ENCODE measurements around the gene CCNE1.

CCNE1 gene

DNA sequence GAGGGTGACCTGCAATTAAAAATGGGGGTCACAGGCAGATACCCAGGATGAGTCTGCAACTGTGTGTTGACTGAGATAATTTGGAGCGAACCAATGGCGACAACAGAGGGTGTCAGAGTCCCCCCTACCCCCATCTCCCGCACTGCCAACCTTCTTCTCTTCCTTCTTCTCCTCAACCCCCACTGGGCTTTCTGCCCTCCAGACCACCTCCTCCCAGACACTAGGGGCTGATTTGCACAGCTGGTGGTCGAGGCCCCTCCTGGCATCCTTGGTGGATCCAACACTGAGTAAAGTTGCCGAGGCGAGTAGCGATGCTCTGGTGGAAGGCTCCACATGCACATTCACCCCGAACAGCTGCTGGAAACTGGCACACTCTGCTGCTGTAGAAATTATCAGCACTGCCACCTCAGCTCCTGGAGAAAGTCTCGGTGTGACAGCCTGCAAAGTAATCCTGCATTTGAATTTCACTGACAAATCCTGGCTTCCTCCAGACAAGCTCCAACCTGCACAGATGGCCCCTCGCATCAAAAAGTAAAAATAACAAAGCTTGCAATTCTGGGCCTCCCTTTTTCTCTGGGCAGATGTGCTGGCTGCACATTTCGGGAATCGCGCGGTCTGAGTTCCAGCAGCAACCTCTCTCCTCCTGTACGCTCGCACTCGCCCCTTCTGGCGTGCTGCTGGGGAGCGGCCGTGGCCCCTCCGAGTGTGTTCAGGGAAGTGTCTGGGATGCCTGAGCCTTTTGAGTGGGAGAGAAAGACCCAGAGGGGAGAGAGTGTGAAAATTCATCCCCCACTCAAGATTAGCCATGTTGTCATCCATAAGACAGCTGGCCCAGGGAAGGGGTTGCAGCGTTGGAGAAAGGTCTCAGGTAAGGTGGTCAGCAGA lies 28.5 kb downstream of the CCNE1 start:
- Histone ChIP-seq H3K4me1 (ENCODE audit: control insufficient read depth, insufficient read depth, low read length) (peaks cover 1% of the 10 kb centered on the region), H3K9me3 (replicated peaks; ENCODE audit: low read length) (no peaks in the 10 kb centered on the region), H3K4me2 (ENCODE audit: low read length) (no peak overlapping the region), H3K9ac (ENCODE audit: low read depth, low read length) (no peak overlapping the region), H3K4me3 (ENCODE audit: low read length) (no peak overlapping the region), H3K36me3 (ENCODE audit: insufficient read depth, low read length) (no peaks in the 10 kb centered on the region), H3K27me3 (ENCODE audit: control insufficient read depth, insufficient read depth, low read length) (peaks cover 56% of the 10 kb centered on the region)

- peaks cover 7% of the 10 kb centered on the region for H3K4me1 ChIP-seq (ENCODE audit: control insufficient read depth, insufficient read depth, low read length)
- H3K27me3 ChIP-seq (ENCODE audit: control insufficient read depth, insufficient read depth, low read length) = peaks cover 53% of the 10 kb centered on the region
- H3K9me3 ChIP-seq (replicated peaks; ENCODE audit: low read length) = no peaks in the 10 kb centered on the region
- no peak overlapping the region for H3K4me3 ChIP-seq (ENCODE audit: low read length)
- no peak overlapping the region for H3K9ac ChIP-seq (ENCODE audit: low read depth, low read length)
- H3K4me2 ChIP-seq (ENCODE audit: low read length) = no peak overlapping the region
- no peaks in the 10 kb centered on the region for H3K36me3 ChIP-seq (ENCODE audit: insufficient read depth, low read length)
Measured at GRCh38 chr19:29841209-29841558, 29.4 kb downstream of the CCNE1 start.

- Histone ChIP-seq H3K36me3 (ENCODE audit: insufficient read depth, low read length) (no peaks in the 10 kb centered on the region), H3K9me3 (replicated peaks; ENCODE audit: low read length) (no peaks in the 10 kb centered on the region), H3K4me3 (ENCODE audit: low read length) (no peak overlapping the region), H3K4me2 (ENCODE audit: low read length) (no peak overlapping the region), H3K9ac (ENCODE audit: low read depth, low read length) (no peak overlapping the region), H3K4me1 (ENCODE audit: control insufficient read depth, insufficient read depth, low read length) (peaks cover 7% of the 10 kb centered on the region), H3K27me3 (ENCODE audit: control insufficient read depth, insufficient read depth, low read length) (peaks cover 53% of the 10 kb centered on the region)
Measured at GRCh38 chr19:29841559-29842367, 30.0 kb downstream of the CCNE1 start.

GRCh38 chr19:29842471-29843179 lies 30.8 kb downstream of the CCNE1 start:
- Histone ChIP-seq H3K9me3 (replicated peaks; ENCODE audit: low read length) (no peaks in the 10 kb centered on the region), H3K4me2 (ENCODE audit: low read length) (no peak overlapping the region), H3K9ac (ENCODE audit: low read depth, low read length) (no peak overlapping the region), H3K4me3 (ENCODE audit: low read length) (no peak overlapping the region), H3K36me3 (ENCODE audit: insufficient read depth, low read length) (no peaks in the 10 kb centered on the region), H3K27me3 (ENCODE audit: control insufficient read depth, insufficient read depth, low read length) (peaks cover 53% of the 10 kb centered on the region), H3K4me1 (ENCODE audit: control insufficient read depth, insufficient read depth, low read length) (peaks cover 7% of the 10 kb centered on the region)

- H3K4me3 ChIP-seq (ENCODE audit: low read length) = no peak overlapping the region
- H3K27me3 ChIP-seq (ENCODE audit: control insufficient read depth, insufficient read depth, low read length) = peaks cover 56% of the 10 kb centered on the region
- H3K9ac ChIP-seq (ENCODE audit: low read depth, low read length) = no peak overlapping the region
- no peak overlapping the region for H3K4me2 ChIP-seq (ENCODE audit: low read length)
- no peaks in the 10 kb centered on the region for H3K9me3 ChIP-seq (replicated peaks; ENCODE audit: low read length)
- H3K4me1 ChIP-seq (ENCODE audit: control insufficient read depth, insufficient read depth, low read length) = peaks cover 7% of the 10 kb centered on the region
- H3K36me3 ChIP-seq (ENCODE audit: insufficient read depth, low read length) = no peaks in the 10 kb centered on the region
Measured at GRCh38 chr19:29843180-29844051, 31.6 kb downstream of the CCNE1 start.

GRCh38 chr19:29844891-29845573 lies 33.2 kb downstream of the CCNE1 start:
- H3K9ac ChIP-seq (ENCODE audit: low read depth, low read length) = peak overlapping the region; percentile 67
- H3K27me3 ChIP-seq (ENCODE audit: control insufficient read depth, insufficient read depth, low read length) = peaks cover 57% of the 10 kb centered on the region
- H3K4me1 ChIP-seq (ENCODE audit: control insufficient read depth, insufficient read depth, low read length) = peaks cover 7% of the 10 kb centered on the region
- H3K9me3 ChIP-seq (replicated peaks; ENCODE audit: low read length) = no peaks in the 10 kb centered on the region
- peak overlapping the region; percentile 77 for H3K4me3 ChIP-seq (ENCODE audit: low read length)
- peak overlapping the region; percentile 96 for H3K4me2 ChIP-seq (ENCODE audit: low read length)
- H3K36me3 ChIP-seq (ENCODE audit: insufficient read depth, low read length) = no peaks in the 10 kb centered on the region

GRCh38 chr19:29845574-29846176 lies 33.9 kb downstream of the CCNE1 start:
- Histone ChIP-seq H3K9ac (ENCODE audit: low read depth, low read length) (peak overlapping the region; percentile 67), H3K4me2 (ENCODE audit: low read length) (peak overlapping the region; percentile 96), H3K36me3 (ENCODE audit: insufficient read depth, low read length) (no peaks in the 10 kb centered on the region), H3K9me3 (replicated peaks; ENCODE audit: low read length) (no peaks in the 10 kb centered on the region), H3K27me3 (ENCODE audit: control insufficient read depth, insufficient read depth, low read length) (peaks cover 50% of the 10 kb centered on the region), H3K4me3 (ENCODE audit: low read length) (peak overlapping the region; percentile 77), H3K4me1 (ENCODE audit: control insufficient read depth, insufficient read depth, low read length) (peaks cover 7% of the 10 kb centered on the region)

DNA sequence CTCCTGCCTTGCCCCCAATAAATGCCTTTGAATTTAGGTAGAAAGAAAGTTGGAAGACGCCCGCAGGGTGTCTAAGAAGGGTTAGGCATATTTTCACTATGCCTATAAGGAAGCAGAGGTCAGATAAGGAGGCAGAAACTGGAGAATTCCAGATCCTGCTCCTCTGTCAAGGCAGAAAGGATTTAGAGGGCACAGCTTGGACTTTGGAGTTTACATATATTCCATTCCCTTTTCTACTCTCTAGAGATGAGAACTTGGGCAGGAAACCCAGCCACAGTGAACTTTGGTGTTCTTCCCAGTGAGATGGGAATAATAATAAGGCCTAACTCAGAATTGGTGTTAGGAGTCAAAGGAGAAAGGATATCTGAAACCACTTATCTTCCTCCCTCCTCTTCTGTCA lies 37.4 kb downstream of the CCNE1 start:
- Histone ChIP-seq H3K27me3 (ENCODE audit: control insufficient read depth, insufficient read depth, low read length) (peaks cover 23% of the 10 kb centered on the region), H3K36me3 (ENCODE audit: insufficient read depth, low read length) (no peaks in the 10 kb centered on the region), H3K4me2 (ENCODE audit: low read length) (no peak overlapping the region), H3K9me3 (replicated peaks; ENCODE audit: low read length) (no peaks in the 10 kb centered on the region), H3K4me1 (ENCODE audit: control insufficient read depth, insufficient read depth, low read length) (peaks cover 7% of the 10 kb centered on the region), H3K9ac (ENCODE audit: low read depth, low read length) (no peak overlapping the region), H3K4me3 (ENCODE audit: low read length) (no peak overlapping the region)

GRCh38 chr19:29850482-29850881 lies 38.7 kb downstream of the CCNE1 start:
- no peak overlapping the region for H3K4me3 ChIP-seq (ENCODE audit: low read length)
- H3K27me3 ChIP-seq (ENCODE audit: control insufficient read depth, insufficient read depth, low read length) = peaks cover 27% of the 10 kb centered on the region

More at GRCh38 chr19:29850482-29850881, 38.7 kb downstream of the CCNE1 start:
- Histone ChIP-seq H3K4me2 (ENCODE audit: low read length) (no peak overlapping the region), H3K9me3 (replicated peaks; ENCODE audit: low read length) (no peaks in the 10 kb centered on the region), H3K4me1 (ENCODE audit: control insufficient read depth, insufficient read depth, low read length) (peaks cover 4% of the 10 kb centered on the region), H3K36me3 (ENCODE audit: insufficient read depth, low read length) (no peaks in the 10 kb centered on the region), H3K9ac (ENCODE audit: low read depth, low read length) (no peak overlapping the region)

Measured in skeletal muscle satellite cell (primary cell).